ENCODE measurements around the gene SCGB1D2.

SCGB1D2 gene

GRCh38 chr11:62264004-62264403 lies 22.0 kb downstream of the SCGB1D2 start:
- DNase-seq = no peak

- no peak for DNase-seq
These were observed 24.5 kb downstream of the SCGB1D2 start for GRCh38 chr11:62266558-62266957.

GRCh38 chr11:62267050-62267449 lies 25.0 kb downstream of the SCGB1D2 start:
- DNase-seq = no peak

- no peak for DNase-seq
These were observed 25.5 kb downstream of the SCGB1D2 start for GRCh38 chr11:62267576-62267975.

GRCh38 chr11:62269654-62270278 lies 27.7 kb downstream of the SCGB1D2 start, which contains the start of gene SCGB2A2:
Gene SCGB2A2, plus strand, starts transcription at chr11:62270158. Its CDS starts 59 bp downstream, at chr11:62270217.
- no peak for DNase-seq

- DNase-seq = no peak
These were observed 31.2 kb downstream of the SCGB1D2 start for GRCh38 chr11:62273284-62273683.

- no peak for DNase-seq
These were observed 31.8 kb downstream of the SCGB1D2 start for GRCh38 chr11:62273789-62274275.

- DNase-seq = no peak
These were observed 38.4 kb downstream of the SCGB1D2 start for GRCh38 chr11:62280452-62280851.
